ENCODE measurements around the gene IMPDH1. TPM values are rescaled to one million over a fixed set of nuclear protein-coding genes. Genes with fewer than 3 reads are reported as not detected.

IMPDH1 gene
- total RNA-seq, 4 donors from 2014 or later: 30.2 to 53.7 (median 41.6) TPM

GRCh38 chr7:128352153-128352537, 57.6 kb downstream of the IMPDH1 start:
- H3K4me3 ChIP-seq: peak overlapping the region in 3 of 4 donors; percentile 16 to 61 (median 40)
- DNase-seq: no peak
- intact Hi-C loops (cut with DNase I): no loop called here
- WGBS, 2 donors: 20 to 65% methylated on average over 1 to 9 of the region's 34 CpGs
- peaks cover 0 to 50% (median 2%) of the 10 kb centered on the region in 4 donors for H3K27me3 ChIP-seq
- peak in 5 of 6 experiments; percentile 27 to 68 (median 47) for TF ChIP-seq CTCF (IDR thresholded peaks at IDR 0.05)
- TF ChIP-seq POLR2A (IDR thresholded peaks at IDR 0.05): no peak
- H3K9me3 ChIP-seq: no peaks in the 10 kb centered on the region
- peaks cover 5 to 33% (median 15%) of the 10 kb centered on the region in 3 donors for H3K4me1 ChIP-seq
- no peaks in the 10 kb centered on the region for H3K36me3 ChIP-seq
- no peak overlapping the region for H3K27ac ChIP-seq

GRCh38 chr7:128351296-128352152, 58.3 kb downstream of the IMPDH1 start:
- Histone ChIP-seq H3K27me3 (peaks cover 0 to 50% (median 2%) of the 10 kb centered on the region in 4 donors), H3K4me3 (peak overlapping the region in 3 of 4 donors; percentile 16 to 61 (median 40)), H3K4me1 (peaks cover 5 to 33% (median 15%) of the 10 kb centered on the region in 3 donors), H3K9me3 (no peaks in the 10 kb centered on the region), H3K36me3 (no peaks in the 10 kb centered on the region), H3K27ac (no peak overlapping the region)
- TF ChIP-seq CTCF (IDR thresholded peaks at IDR 0.05) (no peak), POLR2A (IDR thresholded peaks at IDR 0.05) (no peak)
- 19 to 40% methylated on average over 6 to 13 of the region's 97 CpGs for WGBS, 2 donors
- no peak for DNase-seq
- intact Hi-C loops (cut with DNase I): no loop called here

DNA sequence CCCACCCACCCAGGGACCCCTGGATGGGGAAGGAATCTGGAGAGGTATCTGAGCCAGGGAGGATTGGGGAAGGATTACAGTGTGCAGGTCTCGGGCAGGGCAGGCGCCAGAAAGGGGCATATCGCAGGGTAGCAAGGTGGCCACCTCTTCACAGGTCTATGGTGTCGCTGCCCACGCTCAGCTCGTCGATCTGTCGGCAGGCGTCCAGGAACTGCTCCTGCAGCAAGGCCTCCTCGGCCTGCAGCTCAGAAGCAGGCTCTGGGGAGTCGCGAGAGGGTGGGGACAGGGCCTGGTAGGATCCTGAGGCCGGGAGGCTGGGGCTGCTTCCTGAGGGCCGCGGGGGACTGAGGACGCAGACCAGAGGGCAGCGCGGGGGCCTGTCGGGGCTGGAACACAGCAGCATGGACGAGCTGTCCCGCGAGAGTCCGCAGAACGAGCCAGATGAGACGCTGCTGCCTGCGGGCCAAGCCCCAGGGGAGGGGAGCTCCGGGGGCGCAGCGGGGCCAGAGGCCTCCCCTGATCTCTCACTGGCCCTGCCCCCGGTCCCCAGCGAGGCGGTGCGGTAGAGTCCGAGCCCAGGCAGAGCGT, 59.0 kb downstream of the IMPDH1 start:
- peaks cover 0 to 50% (median 2%) of the 10 kb centered on the region in 4 donors for H3K27me3 ChIP-seq
- WGBS, 2 donors: 90% methylated on average over 10 of the region's 35 CpGs; no CpG with 5 or more reads in 1 of the 2 donors
- no peak overlapping the region for H3K27ac ChIP-seq
- H3K9me3 ChIP-seq: no peaks in the 10 kb centered on the region
- intact Hi-C loops (cut with DNase I): no loop called here
- no peak overlapping the region for H3K4me3 ChIP-seq
- no peak for TF ChIP-seq POLR2A (IDR thresholded peaks at IDR 0.05)
- DNase-seq: no peak
- peaks cover 5 to 33% (median 15%) of the 10 kb centered on the region in 3 donors for H3K4me1 ChIP-seq
- no peaks in the 10 kb centered on the region for H3K36me3 ChIP-seq

- no peak overlapping the region for H3K27ac ChIP-seq
- no peak for DNase-seq
- no peak for TF ChIP-seq POLR2A (IDR thresholded peaks at IDR 0.05)
- no peak for TF ChIP-seq CTCF (IDR thresholded peaks at IDR 0.05)
- H3K4me1 ChIP-seq: peaks cover 5 to 33% (median 15%) of the 10 kb centered on the region in 3 donors
- intact Hi-C loops (cut with DNase I): loop anchor here (5.0 kb wide), 1 partner anchor 38 kb away; no protein-coding TSS in a partner anchor
- 21 to 27% methylated on average over 4 of the region's 4 CpGs for WGBS, 2 donors
- H3K9me3 ChIP-seq: no peaks in the 10 kb centered on the region
- H3K36me3 ChIP-seq: no peaks in the 10 kb centered on the region
- peaks cover 0 to 46% (median 2%) of the 10 kb centered on the region in 4 donors for H3K27me3 ChIP-seq
- H3K4me3 ChIP-seq: no peak overlapping the region
Measured at GRCh38 chr7:128349466-128349825, 60.3 kb downstream of the IMPDH1 start.

DNA sequence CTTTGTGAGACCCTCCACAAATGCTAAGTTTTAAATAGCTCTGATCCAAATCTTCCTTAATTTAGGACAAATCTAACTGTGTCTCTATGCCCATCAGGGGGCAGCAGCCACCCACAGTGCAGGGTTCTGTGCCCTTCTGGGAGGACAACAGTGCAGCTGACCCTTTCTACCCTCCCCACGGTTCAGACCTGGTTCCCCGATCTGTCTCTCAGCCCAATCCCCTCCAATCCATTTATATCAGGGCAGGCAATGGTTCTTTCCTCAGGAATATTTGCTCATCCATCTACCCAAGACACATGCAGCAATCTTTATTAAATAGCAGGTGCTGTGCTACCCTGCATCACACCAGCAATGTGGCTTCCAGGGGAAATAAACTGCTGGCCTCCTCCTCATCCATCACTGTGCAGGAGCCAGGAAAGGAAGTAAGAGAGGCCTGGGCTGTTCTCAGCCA, 62.1 kb downstream of the IMPDH1 start:
- no peaks in the 10 kb centered on the region for H3K36me3 ChIP-seq
- 0 to 8% methylated on average over 2 of the region's 2 CpGs for WGBS, 2 donors
- H3K27ac ChIP-seq: no peak overlapping the region
- intact Hi-C loops (cut with DNase I): loop anchor here (5.0 kb wide), 1 partner anchor 40 kb away; no protein-coding TSS in a partner anchor
- H3K9me3 ChIP-seq: no peaks in the 10 kb centered on the region
- DNase-seq: no peak
- peaks cover 10 to 48% (median 23%) of the 10 kb centered on the region in 3 donors for H3K4me1 ChIP-seq
- TF ChIP-seq CTCF (IDR thresholded peaks at IDR 0.05): peak in 5 of 6 experiments; percentile 55 to 76 (median 65)
- no peak for TF ChIP-seq POLR2A (IDR thresholded peaks at IDR 0.05)
- H3K27me3 ChIP-seq: peaks cover 0 to 28% (median 2%) of the 10 kb centered on the region in 4 donors
- no peak overlapping the region for H3K4me3 ChIP-seq
